DND-41 (cell line): ENCODE results near the gene FJX1.

Source experiments
- ATAC-seq: fragments of 200-7000 bp; cut with Tn5 transposase; 3 replicates; pipeline ENCODE4 v1.9.1; 2021; ENCODE audit warnings: low read depth; ENCODE audit not compliant: insufficient read depth
- DNase-seq: peaks from one replicate; pipeline ENCODE4 v3.0.0-alpha.2; 2020
- H2AFZ ChIP-seq: 2 replicates; pipeline ENCODE4 v1.6.0; 2012; ENCODE audit warnings: low read depth, low read length
- H3K27ac ChIP-seq: 2 replicates; pipeline ENCODE4 v1.5.1; 2012; ENCODE audit warnings: low read length, inconsistent platforms
- H3K27me3 ChIP-seq: fragments of 200-600 bp; sonication (generic); 2 replicates; pipeline ENCODE4 v1.6.0; 2012; ENCODE audit warnings: low read length, mild to moderate bottlenecking, inconsistent platforms; ENCODE audit not compliant: insufficient read depth, poor library complexity
- H3K36me3 ChIP-seq: 2 replicates; pipeline ENCODE4 v1.5.1; 2012; ENCODE audit warnings: low read length, inconsistent platforms; ENCODE audit not compliant: insufficient read depth
- H3K4me1 ChIP-seq: 2 replicates; pipeline ENCODE4 v1.5.1; 2012; ENCODE audit warnings: mild to moderate bottlenecking, low read length; ENCODE audit not compliant: insufficient read depth
- H3K4me2 ChIP-seq: 2 replicates; pipeline ENCODE4 v1.6.0; 2012; ENCODE audit warnings: mild to moderate bottlenecking, moderate library complexity, low read length, inconsistent platforms; ENCODE audit not compliant: insufficient read depth
- H3K4me3 ChIP-seq, 2 experiments: fragments of 200-600 bp in 1 of 2; shearing (Covaris generic) in 1 of 2; 2 replicates each; pipeline ENCODE4 v1.5.1; 2012 to 2016; ENCODE audit warnings: inconsistent platforms in 2 of 2, low read length in 2 of 2, mild to moderate bottlenecking in 2 of 2, low read depth in 1 of 2, moderate library complexity in 1 of 2
- H3K79me2 ChIP-seq: 2 replicates; pipeline ENCODE4 v1.6.0; 2012; ENCODE audit warnings: low read length, inconsistent platforms; ENCODE audit not compliant: insufficient read depth
- H3K9ac ChIP-seq: 2 replicates; pipeline ENCODE4 v1.6.0; 2012; ENCODE audit warnings: low read depth, mild to moderate bottlenecking, inconsistent platforms, low read length, moderate library complexity
- H3K9me3 ChIP-seq: 2 replicates; pipeline ENCODE4 v1.5.1; 2012; ENCODE audit warnings: low read length, moderate library complexity, mild to moderate bottlenecking, inconsistent platforms; ENCODE audit not compliant: insufficient read depth, severe bottlenecking
- H4K20me1 ChIP-seq: 2 replicates; pipeline ENCODE4 v1.6.0; 2012; ENCODE audit warnings: low read length; ENCODE audit not compliant: insufficient read depth
- EZH2 ChIP-seq: IDR thresholded peaks from 3 replicates; pipeline ENCODE4 v1.6.1; 2012; ENCODE audit warnings: borderline replicate concordance, low read depth, mild to moderate bottlenecking, moderate library complexity, low read length, inconsistent platforms; ENCODE audit not compliant: severe bottlenecking
- TF ChIP-seq, protein P1 (sequence below): IDR thresholded peaks from 2 replicates; pipeline ENCODE4 v1.5.1; 2012; ENCODE audit warnings: borderline replicate concordance, low read length, moderate library complexity, mild to moderate bottlenecking; ENCODE audit not compliant: poor library complexity, severe bottlenecking; ENCODE audit errors: extremely low read depth

FJX1 gene

DNA sequence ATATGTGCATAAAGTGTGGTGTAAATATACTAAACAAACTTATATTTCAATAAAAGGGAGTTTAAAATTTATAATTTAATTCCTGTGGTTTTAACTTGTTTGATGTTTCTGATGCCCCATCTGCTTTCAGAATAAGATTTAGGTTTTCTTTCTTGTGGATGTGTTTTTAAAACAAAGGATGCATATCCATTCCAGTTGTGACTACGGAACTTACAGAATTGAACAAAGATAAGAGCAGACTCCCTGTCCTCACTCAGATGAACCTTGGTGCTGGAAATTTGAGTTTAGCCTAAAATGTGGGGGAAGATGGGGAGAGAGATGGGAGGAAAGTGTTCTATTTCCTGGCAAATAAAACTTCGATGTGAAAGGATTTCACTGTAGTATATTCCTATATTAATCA, 2.5 kb downstream of the FJX1 start:
- ATAC-seq (no peak), DNase-seq (no peak)
- Histone ChIP-seq H3K4me1 (no peaks in the 10 kb centered on the region), H2AFZ (no peak overlapping the region), H3K79me2 (no peaks in the 10 kb centered on the region), H4K20me1 (no peaks in the 10 kb centered on the region), H3K9ac (no peak overlapping the region), H3K9me3 (no peaks in the 10 kb centered on the region), H3K4me3 (no peak overlapping the region), H3K27ac (no peak overlapping the region), H3K36me3 (no peaks in the 10 kb centered on the region), H3K4me2 (no peak overlapping the region), H3K27me3 (peaks cover 12% of the 10 kb centered on the region)
- no peak for TF ChIP-seq EZH2
- TF ChIP-seq, protein P1, sequence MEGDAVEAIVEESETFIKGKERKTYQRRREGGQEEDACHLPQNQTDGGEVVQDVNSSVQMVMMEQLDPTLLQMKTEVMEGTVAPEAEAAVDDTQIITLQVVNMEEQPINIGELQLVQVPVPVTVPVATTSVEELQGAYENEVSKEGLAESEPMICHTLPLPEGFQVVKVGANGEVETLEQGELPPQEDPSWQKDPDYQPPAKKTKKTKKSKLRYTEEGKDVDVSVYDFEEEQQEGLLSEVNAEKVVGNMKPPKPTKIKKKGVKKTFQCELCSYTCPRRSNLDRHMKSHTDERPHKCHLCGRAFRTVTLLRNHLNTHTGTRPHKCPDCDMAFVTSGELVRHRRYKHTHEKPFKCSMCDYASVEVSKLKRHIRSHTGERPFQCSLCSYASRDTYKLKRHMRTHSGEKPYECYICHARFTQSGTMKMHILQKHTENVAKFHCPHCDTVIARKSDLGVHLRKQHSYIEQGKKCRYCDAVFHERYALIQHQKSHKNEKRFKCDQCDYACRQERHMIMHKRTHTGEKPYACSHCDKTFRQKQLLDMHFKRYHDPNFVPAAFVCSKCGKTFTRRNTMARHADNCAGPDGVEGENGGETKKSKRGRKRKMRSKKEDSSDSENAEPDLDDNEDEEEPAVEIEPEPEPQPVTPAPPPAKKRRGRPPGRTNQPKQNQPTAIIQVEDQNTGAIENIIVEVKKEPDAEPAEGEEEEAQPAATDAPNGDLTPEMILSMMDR, result no peak

DNA sequence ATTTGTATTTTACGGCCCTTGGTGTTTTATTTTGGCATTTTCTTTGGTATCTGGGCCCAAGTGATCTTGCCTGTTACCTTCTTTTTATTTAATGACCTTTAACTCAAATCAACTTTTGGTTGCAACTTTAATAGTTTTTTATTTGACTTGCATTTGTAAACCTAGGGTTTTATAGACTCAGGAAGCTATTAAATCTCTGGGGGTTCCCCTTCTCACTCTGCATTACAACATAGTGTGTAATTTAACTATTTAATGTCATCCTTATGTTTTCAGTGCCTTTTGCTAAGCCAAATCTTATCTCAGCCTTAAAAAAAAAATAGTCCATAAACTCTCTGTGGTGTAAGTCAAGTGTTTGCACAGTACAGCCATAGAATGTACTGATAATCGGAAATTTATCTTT, 3.4 kb downstream of the FJX1 start:
- no peak overlapping the region for H3K4me3 ChIP-seq
- H3K36me3 ChIP-seq, result no peaks in the 10 kb centered on the region
- H2AFZ ChIP-seq, result no peak overlapping the region
- H3K9ac ChIP-seq, result no peak overlapping the region
- H3K27me3 ChIP-seq, result peaks cover 12% of the 10 kb centered on the region
- no peak overlapping the region for H3K4me2 ChIP-seq
- no peaks in the 10 kb centered on the region for H3K4me1 ChIP-seq
- H3K9me3 ChIP-seq, result no peaks in the 10 kb centered on the region
- no peaks in the 10 kb centered on the region for H3K79me2 ChIP-seq
- no peak for ATAC-seq
- H4K20me1 ChIP-seq, result no peaks in the 10 kb centered on the region
- no peak for DNase-seq
- H3K27ac ChIP-seq, result no peak overlapping the region
- TF ChIP-seq, protein P1, result no peak
- no peak for TF ChIP-seq EZH2

DNA sequence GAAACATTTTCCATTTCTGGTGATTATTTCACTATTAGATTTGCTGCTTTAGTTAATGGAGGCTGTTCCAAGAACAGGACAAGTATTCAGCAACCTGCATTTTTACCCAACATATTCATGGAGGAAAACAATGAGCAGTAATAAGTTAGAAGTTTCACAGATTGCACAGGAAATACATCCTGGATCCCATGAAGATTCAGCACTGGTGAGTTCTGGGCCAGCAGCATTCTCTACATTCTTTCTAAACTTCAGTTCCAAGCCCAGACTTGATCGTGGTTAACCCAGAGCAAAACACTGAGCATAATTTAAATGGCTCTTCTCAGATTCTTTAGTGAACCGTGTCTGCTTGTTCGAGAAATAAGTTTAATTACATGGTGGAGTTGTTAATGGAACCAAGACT, 3.8 kb downstream of the FJX1 start:
- H3K27ac ChIP-seq, result no peak overlapping the region
- no peaks in the 10 kb centered on the region for H3K4me1 ChIP-seq
- ATAC-seq (no peak), DNase-seq (no peak)
- TF ChIP-seq EZH2, result no peak
- TF ChIP-seq, protein P1, result no peak
- no peaks in the 10 kb centered on the region for H3K79me2 ChIP-seq
- H3K27me3 ChIP-seq, result peaks cover 12% of the 10 kb centered on the region
- H3K9me3 ChIP-seq, result no peaks in the 10 kb centered on the region
- H3K9ac ChIP-seq, result no peak overlapping the region
- no peak overlapping the region for H3K4me2 ChIP-seq
- no peaks in the 10 kb centered on the region for H3K36me3 ChIP-seq
- H2AFZ ChIP-seq, result no peak overlapping the region
- no peak overlapping the region for H3K4me3 ChIP-seq
- no peaks in the 10 kb centered on the region for H4K20me1 ChIP-seq

DNA sequence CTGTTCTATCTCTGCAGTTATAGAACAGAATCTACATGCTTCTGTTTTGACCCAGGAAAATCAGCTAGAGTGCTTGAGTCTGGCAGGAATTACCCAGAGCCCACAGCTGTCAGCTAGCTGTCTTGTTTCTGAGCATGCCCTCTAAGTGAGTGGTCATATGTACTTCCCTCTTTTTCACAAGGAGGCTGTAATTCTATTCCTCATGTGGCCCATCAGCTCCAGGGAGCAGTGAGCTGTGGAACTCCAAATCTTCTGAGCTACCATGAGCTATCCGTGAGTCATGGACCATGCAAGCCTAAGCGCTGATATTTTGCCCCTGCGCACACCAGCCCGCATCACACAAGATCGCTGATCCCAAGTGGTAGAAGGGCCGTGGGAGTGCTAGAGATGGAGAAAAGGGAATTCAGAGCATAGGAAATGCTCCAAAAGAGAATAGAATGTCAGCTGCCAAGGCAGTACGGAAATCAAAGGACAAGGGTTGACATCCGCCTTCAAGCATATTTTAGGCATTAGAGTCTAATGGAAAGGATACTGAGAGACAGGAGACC, 5.4 kb downstream of the FJX1 start:
- Histone ChIP-seq H3K36me3 (no peaks in the 10 kb centered on the region), H3K4me2 (no peak overlapping the region), H3K27me3 (peaks cover 12% of the 10 kb centered on the region), H2AFZ (no peak overlapping the region), H3K27ac (no peak overlapping the region), H3K4me3 (no peak overlapping the region), H3K9ac (no peak overlapping the region), H3K9me3 (no peaks in the 10 kb centered on the region), H3K79me2 (no peaks in the 10 kb centered on the region), H3K4me1 (no peaks in the 10 kb centered on the region), H4K20me1 (no peaks in the 10 kb centered on the region)
- DNase-seq (no peak), ATAC-seq (no peak)
- TF ChIP-seq EZH2, result no peak
- TF ChIP-seq, protein P1, result no peak
